GM18873 (cell line): ENCODE measurements around the gene UNK.
"Not testable (repeated sequence)": the region's sequence is repeated elsewhere in the genome, so short reads cannot be mapped to it uniquely, and the experiment has no call there.

Experiments
- ATAC-seq: cut with Tn5 transposase; IDR thresholded peaks from one replicate; pipeline ENCODE4 v1.9.1; 2021; ENCODE audit warnings: mild to moderate bottlenecking, moderate library complexity, moderate number of reproducible peaks; ENCODE audit not compliant: unreplicated experiment, low FRiP score

The UNK gene

DNA sequence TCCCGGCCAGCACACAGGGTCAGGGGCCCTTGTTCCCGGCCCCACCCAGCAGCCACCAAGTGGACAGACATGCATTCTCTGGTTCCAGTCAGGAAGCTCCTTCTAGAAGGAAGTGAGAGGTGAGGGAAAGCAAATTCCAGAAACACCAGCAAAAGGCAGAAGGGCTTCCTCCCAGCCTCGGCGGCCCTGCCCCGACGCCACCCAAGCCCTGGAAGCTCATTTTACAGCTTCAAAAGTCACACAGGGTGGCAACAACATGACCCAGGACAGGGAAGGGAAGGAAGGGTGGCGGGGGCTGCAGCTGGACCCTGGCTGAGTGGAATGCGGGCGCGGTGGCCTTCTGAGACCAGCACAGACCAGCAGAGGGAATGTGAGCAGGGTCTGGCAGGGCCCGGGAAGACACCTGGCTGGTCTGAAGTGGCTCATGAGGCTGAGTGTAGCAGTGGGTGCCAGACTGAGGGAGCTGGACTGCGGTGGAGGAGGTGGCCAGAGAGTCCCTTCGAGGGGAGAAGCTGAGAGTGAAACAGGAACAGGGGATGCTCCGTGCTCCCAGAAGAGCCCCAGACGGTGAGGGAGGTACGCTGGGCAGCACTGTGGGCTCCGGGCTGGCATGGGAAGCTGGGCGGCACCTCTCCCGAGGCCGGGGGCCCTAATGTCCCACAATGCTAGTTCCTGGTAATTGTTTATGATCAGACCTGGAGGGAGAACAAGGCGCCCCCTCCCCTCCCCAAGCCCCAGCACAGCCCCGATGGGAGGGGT lies 61.5 kb downstream of the UNK start:
- no peak for ATAC-seq

DNA sequence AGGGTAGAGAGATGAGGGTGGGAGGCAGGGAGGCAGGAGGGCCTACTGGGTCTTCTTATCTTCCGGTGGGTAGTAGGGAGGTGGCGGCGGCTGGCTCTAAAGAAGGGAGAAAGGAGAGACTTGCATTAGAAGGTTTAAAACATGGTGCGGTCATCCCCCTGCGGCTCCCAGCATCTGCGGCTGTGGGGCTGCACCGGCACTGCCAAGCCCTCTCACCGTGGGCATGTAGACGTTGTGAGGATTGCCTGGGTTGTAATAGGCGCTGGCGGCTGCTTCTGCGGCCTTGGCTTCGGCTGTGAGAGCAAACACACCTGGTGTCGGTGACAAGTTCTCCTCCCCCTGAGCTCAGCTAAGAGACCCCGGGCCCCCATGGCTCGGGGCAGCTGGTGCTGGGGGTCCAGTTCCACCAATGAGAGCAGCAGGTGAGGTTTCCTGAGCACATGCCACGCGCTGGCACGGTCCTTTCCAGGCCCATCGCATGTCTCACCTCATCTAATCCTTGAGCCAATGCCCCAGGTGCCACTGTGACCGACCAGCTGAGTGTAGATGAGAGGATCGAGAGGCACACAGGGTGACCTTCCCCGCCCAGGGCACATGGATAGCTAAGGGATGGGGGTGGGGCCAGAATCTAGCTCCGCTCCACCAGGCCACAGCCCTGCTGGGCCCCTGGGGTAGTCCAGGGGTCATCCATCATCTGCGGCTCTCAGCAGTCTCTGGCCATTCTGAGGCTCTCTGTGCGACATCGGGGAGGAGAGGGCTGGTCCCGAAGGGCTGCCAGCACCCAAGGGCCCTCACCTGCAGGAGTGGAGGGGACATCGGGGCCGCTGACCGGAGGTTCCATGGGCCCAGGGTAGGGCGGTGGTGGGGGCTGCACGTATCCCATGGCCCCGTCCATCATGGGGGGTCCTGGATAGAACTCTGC lies 62.3 kb downstream of the UNK start:
- no peak for ATAC-seq

DNA sequence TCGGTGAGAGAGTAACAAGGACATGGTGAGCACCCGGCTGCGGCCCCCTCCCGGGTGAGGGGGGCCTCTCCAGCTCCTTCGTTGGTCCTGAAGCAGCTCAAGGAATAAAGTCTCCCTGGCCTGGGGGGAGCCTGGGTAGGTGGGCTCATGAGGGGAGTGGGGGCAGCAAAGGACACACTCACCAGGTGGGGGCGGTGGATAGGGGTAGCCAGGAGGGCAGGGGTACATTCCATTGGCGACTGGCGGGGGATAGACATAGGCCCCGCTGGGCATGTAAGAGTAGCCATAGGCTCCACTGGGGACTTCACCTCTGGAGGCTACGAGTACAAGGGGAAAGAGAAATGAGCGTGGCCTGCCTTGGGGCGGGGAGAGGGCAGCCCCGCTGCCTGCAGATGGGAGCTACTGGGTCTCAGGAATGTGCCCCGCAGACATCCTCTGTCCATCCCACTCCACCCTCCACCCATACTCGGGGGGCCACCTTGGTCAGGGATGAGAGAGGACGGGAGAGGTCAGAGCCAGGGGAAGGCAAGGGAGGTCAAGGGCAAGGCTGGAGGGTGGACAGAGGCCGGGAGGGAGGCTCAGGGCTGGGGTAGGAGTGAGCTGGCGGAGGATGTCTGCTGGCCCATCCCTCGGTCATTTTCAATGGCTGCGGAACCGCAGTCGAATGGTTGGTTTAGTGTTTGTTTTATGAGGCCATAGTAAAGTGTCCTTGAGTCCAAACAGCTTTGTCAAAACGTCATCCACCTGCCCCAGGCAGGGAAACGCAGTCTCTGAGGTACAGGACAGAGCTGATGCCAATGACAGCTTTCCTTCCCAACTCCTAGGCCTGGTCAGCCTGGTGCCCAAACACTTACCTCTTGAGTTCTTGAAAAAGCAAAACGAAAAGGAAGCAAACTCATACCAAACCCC lies 63.3 kb downstream of the UNK start:
- ATAC-seq, result no peak

DNA sequence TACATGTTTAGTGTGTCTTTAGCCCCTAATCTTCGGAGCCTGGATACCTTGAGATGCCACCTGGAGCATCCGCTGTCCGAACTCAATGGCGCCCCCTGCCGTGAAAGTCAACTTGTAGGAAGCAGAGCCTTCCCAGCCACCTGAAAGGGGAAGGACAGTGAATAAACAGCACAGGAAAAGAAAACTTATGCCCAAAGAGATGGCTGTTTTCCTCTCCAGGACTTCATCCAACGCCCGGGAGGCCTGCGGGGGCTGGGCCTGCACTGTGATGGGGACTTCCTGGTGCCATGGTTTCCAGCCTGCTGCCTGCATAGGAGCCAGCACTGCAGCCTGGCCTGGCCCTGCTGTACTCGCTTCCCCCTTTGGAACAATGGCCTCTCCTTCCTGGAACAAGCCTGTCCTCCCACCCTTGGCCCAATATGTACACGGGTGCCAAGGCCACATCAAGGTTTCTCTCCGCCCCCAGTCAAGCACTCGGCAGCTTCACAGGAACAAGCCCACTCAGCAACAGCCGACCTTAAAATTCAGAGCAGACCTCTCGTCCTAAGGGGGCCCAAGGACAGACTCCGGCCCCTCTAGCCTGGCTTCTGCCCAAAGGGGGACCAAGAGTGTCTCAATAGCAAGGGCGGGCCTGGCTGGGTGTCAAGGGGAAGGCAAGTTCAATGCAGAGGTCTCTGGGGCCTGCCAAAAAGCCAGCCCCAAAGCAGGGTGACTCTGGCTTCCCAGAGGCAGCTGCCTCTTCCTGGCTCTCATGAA lies 64.1 kb downstream of the UNK start:
- ATAC-seq, result no peak

DNA sequence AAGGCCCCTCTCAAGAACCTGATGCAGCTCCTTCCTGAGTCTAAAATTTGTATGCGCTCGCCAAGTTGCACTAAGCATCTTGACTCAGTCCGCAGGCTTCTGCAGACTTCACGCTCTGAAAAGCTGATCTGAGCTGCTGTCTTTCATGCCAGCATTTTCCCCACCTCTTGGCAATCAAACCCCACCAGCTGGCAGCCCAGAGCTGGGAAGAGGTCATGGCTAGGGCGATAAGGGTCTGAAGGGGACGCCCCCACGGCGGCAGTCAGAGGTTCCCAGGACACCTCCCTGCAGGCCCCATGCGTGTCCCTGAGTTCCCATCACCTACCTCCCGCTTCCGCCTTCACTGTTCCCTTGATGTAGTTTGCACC lies 64.7 kb downstream of the UNK start:
- no peak for ATAC-seq

DNA sequence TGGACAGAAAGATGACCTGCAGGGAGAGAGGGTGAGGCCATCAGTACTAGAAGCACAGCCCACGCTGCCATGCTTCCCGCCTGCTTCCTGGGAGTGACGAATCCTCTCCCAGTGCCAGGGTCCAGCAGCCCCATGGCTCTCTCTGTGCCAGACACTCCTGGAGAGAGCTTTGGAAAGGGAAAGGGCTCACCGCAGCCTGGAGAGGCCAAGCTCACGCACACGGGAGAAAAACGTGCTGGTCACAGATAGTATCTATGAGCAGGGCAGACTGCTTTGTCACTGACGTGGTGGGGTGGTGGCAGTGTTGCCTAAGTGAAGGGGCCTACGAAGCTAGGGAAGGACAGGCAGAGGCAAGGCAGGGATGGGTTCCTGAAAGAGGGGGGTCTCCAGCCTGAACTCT lies 65.1 kb downstream of the UNK start:
- ATAC-seq, result no peak

DNA sequence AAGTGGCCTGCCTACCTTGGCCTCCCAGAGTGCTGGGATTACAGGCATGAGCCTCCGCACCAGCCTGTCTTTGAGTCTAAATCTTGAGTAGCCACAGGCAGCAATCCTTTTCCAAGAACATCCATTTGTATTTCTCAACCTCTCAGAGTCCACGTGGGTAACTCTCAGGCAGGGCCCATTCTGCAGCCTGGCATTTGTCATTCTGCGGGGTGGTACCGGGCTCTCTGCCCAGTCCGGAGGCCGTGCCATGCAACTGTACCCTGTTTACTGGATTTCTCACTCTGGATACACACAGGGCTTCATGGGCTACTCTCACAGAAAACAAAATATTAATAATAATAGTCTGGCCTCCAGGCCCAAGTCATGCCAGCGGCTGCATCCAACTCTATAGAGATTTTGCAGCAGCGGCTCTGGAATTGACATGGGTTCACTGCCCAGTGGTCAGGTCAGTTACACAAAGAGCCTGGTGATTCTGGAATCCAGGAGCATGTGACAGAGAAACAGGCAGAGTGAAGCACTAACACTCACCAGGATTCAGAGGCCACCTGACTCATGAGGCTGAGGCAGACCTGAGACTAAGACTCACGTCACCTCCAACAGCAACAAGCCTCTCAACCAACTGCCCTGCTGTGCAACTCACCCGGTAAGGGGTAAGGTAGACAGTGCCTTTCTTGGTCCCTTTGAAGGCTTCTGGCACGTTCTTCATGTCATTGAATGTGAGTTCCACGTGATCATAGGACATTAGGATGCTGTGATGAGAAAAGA lies 66.5 kb downstream of the UNK start:
- no peak for ATAC-seq

DNA sequence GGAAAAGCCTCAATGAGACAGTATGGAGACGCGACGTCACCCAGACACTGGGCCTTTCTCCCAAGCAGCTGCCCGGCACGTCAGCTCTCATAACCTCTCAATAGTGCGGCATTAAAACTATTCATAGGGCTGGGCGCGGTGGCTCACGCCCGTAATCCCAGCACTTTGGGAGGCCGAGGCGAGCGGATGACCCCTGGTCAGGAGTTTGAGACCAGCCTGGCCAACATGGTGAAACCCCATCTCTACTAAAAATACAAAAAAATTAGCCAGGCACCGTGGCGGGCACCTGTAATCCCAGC lies 67.0 kb downstream of the UNK start:
- ATAC-seq, result not testable (repeated sequence)

DNA sequence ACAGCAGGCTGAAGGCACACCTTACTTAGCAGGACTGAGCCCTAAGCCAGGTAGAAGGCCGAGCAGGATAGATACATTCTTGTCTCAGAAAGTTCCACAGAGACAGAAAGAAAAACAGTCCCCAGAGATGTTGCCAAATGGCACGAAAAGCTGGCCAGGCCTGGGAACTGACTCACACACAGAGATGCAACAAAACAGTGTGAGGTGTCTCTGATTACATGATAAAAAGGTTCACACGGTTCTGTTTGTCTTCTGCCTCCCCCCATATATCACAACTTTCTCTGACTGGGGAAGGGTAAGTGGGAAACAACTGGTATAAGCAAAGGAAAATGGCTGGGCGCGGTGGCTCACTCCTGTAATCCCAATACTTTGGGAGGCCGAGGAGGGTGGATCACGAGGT lies 68.8 kb downstream of the UNK start:
- no peak for ATAC-seq

DNA sequence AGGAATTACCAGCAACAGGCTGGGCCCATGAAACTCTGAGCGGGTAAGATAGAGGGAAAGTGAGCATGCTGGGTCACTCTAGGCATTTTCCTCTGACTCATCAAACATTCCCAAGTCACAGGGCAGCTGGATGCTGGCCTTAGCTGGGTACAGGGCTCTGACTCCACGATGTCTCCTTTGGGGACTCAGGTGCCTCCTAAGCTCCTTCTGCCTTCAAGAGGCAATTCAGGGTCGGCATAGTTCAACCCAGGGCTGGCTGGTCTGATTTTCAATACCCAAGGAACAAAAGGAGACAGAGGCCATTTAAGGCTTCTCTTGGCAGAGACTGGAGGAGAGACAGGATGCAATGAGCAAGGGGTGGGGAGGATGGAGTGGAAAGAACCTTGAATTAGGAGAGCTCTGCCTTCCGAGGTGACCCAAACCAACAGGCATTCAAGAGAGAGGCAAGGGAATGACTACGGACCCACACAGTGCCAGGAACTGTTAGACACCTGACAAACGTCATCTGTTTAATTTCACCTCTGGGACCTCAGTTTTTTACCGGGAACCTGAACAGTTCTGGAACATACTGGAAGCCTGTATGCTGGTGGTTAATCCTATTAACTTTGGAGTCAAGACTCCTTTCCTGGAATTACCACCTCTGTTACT lies 69.6 kb downstream of the UNK start:
- ATAC-seq, result no peak

DNA sequence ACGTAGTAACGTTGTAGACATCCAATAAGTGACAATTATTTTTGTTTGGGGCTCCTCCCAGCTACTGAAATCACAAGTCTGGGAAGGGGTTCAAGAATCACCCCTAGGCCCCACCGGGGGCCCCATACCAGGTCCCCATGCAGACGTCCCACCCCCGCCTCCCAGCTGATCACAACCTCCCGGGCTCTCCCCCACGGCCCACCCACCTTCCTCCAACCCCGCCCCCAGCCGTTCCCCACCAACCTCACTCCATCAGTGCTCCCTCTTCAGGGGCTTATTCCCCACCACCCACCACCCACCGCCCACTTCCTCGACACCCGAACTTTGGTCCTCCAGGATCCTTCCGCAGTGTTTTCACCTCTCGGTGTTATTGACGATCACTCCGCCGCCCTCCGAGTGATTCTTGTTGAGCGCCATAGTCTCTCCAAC lies 70.3 kb downstream of the UNK start:
- ATAC-seq, result no peak

DNA sequence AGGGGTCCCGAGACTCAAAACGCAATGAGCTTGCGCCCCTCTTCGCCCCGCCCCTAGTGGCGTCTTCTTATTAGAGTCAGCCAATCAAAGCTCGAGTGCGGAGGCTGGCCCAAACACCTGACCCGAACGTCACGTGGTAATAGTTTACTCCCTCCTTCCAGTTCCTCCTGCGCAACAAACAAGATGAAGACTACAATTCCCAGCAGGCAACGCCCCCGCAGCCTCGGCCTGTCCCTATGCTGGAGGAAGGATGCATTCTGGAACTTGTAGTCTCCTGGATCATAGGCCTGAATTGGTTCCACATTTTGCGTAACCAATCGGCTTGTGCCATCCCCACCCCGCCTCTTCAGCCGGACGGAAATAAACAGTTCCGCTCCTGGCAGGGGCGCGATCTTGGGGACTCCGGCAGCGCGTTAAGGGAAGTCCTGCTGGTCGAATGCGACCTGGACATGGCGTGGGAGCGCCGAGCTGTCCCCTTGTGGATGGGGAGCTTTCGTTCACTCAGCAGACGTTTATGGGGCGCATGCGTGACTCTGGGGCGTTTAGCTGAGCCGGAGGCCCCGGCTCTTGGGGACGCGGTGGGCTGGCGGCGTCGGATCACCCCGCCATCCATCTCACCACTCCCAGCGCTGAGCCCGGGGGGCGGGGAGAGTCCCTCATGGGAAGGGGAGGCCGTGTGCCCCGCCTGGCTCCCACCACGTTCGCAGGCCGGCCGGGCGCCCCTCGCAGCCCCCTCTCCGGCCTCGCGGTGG lies 70.9 kb downstream of the UNK start, which contains the start of gene WBP2:
Gene WBP2, minus strand, starts transcription at position 26 of the 752 bp plus-strand sequence. CDS start 38 bp downstream, outside the sequence.
- peak; percentile 88 for ATAC-seq

DNA sequence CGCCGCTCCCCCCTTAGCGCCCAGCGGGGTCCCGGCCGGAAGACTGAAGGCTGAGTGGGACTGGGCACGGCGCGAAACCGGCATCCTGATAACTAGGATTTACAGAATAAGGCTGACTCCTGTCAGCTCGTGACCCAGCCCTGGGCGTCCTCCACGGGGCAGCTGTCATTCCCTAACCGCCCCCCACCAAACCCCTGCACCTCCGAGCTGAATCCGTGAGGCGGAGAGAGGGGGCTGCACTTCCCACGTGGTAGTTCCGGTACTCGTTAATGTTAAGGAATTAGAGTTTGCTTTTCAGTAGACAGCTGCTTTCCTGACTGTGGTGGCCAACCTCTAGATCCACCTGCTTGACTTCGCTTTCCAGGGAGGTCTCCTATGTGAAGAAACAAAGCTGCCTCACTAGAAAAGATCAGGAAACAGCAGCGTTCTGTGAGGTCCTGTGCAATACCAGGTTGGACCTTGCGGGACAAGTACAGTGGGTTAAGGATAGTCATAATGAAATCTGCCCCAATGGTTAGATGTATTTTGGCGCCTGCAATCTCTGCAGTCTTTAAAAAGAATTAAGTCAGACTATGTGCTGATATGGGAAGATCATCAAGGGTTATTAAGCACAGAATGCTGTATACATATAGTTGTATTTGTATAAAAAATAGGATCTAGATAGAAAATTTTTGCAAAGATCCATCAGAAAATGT lies 71.6 kb downstream of the UNK start:
- peak; percentile 19 for ATAC-seq

DNA sequence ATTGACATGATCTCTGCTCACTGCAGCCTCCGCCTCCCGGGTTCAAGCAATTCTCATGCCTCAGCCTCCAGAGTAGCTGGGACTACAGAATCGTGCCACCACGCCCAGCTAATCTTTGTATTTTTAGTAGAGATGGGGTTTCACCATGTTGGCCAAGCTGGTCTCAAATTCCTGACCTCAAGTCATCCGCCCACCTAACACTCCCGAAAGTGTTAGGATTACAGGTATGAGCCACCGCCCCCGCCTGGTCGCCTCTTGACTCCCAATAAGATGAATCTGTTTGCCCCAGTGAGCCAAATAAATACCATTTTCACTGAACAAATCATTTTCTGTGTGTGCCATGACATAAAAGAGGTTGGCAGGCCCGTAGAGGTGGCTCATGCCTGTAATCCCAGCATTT lies 74.8 kb downstream of the UNK start:
- ATAC-seq, result not testable (repeated sequence)

DNA sequence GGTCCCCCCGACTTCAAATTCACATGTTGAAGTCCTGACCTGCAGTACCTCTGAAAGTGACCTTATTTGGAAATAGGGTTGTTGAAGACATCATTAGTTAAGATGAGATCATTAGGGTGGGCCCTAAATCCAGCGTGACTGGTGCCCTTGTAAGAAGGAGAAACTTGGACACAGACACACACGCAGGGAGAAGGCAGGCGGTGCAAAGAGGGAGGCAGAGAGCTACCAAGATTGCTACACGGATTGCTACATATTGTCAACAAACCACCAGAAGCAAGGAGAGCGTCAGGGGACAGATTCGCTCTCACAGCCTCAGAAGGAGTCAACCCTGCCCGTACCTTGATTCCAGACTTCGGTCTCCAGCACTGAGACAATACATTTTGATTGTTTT lies 77.3 kb downstream of the UNK start:
- ATAC-seq, result no peak

DNA sequence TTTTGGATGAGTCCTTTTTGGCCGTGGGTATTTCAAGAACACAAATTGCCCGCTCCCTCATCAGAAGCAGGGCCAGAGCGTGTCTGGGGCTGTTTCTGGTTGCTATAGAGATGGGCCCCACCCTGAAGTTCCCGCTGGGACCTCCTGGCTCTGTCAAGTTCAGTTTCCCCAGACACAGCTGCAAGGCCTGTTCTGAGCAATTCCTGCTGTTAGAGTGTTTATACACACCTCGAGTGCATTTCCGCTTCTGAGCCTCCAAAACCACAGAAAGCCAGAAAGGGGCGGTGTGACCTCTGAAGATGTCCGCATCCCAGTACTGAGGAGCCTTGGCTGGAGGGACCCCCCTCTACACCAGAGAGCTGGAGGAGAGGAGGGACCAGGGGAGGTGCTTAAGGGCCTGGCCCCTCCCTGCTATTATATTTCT lies 79.9 kb downstream of the UNK start:
- ATAC-seq, result peak; percentile 77

DNA sequence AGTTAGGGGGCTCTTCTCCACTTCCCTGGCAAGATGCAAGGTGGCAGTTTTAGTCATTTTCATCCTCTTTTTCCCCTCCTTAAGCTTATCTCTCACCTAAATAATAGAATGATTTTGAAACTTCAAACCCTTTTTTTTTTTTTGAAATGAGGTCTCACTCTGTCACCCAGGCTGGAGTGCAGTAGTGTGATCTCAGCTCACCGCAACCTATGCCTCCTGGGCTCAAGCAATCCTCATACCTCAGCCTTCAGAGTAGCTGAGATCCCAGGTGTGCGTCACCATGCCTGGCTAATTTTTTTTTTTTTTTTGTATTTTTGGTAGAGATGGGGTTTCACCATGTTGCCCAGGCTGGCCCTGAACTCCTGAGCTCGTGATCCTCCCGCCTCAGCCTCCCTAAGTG lies 80.3 kb downstream of the UNK start:
- ATAC-seq, result not testable (repeated sequence)
